Measurements from ENCODE around the gene AGTRAP. TPM values are rescaled to one million over a fixed set of nuclear protein-coding genes. Genes with fewer than 3 reads are reported as not detected.

AGTRAP gene
- total and polyA plus RNA-seq, 9 of the 15 experiments (the other 6 are each of a cell fraction or from before 2014, with no cell fraction given) = 26.8 to 105 (median 57.5) TPM

DNA sequence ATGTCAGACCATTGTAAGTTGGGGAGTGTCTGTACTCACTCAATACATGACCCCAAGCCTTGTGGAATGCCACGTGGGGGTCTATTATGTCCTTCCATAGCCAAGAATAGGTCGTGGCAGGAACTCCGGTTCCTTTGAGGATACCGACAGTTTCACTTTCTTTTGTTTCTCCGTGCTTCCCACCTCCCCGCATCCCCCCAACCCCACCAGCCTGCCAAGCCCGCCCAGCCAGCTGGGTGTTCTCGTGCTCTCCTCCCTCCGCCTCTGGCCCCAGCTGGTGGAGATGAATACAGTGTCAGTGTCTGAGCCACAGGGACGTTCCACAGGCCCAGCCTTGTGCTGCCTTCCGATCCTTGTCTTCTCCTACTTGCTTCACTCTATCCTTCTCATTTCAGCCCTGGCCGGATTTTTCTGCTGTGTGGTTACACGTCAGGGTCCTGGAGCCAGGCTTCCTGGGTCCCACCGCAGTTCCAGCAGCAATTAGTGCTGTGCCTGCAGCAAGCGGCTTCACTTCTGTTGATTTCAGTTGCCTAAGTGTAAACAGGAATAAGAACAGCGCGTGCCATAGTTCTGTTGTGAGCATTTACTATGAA is 4.1 kb upstream of the AGTRAP start (continued):
- TF ChIP-seq BRF1 (IDR thresholded peaks at IDR 0.05; ENCODE audit: borderline replicate concordance, extremely low read depth, insufficient read length) (no peak), RNF2 (IDR thresholded peaks at IDR 0.05) (no peak), XRCC5 (IDR thresholded peaks at IDR 0.05; ENCODE audit: low read depth, low read length) (no peak), CBX2 (IDR thresholded peaks at IDR 0.05; ENCODE audit: insufficient read depth, low read length, poor library complexity, severe bottlenecking) (no peak), ZNF143 (CRISPR knock-in tag; IDR thresholded peaks at IDR 0.05) (no peak), NFIX (CRISPR knock-in tag; IDR thresholded peaks at IDR 0.05; ENCODE audit: low read depth) (no peak), SAP30 (IDR thresholded peaks at IDR 0.05; ENCODE audit: borderline replicate concordance, insufficient read depth, low read depth, low read length, poor library complexity, severe bottlenecking) (no peak), EGR1 (conservative IDR thresholded peaks at IDR 0.05) (no peak), TAF9B (IDR thresholded peaks at IDR 0.05; ENCODE audit: partially characterized antibody) (peak; percentile 92), NBN (IDR thresholded peaks at IDR 0.05; ENCODE audit: low read depth) (no peak), HNRNPH1 (optimal IDR thresholded peaks at IDR 0.05; ENCODE audit: low read depth, low read length) (no peak), CHCHD3 (CRISPR knock-in tag; IDR thresholded peaks at IDR 0.05) (no peak), IRF1 (CRISPR knock-in tag; IDR thresholded peaks at IDR 0.05; ENCODE audit: borderline replicate concordance) (no peak), ZNF75A (CRISPR knock-in tag; IDR thresholded peaks at IDR 0.05) (no peak), E2F1 (CRISPR knock-in tag; IDR thresholded peaks at IDR 0.05) (no peak), COPS2 (conservative IDR thresholded peaks at IDR 0.05) (no peak)
- TF ChIP-seq, protein P1, sequence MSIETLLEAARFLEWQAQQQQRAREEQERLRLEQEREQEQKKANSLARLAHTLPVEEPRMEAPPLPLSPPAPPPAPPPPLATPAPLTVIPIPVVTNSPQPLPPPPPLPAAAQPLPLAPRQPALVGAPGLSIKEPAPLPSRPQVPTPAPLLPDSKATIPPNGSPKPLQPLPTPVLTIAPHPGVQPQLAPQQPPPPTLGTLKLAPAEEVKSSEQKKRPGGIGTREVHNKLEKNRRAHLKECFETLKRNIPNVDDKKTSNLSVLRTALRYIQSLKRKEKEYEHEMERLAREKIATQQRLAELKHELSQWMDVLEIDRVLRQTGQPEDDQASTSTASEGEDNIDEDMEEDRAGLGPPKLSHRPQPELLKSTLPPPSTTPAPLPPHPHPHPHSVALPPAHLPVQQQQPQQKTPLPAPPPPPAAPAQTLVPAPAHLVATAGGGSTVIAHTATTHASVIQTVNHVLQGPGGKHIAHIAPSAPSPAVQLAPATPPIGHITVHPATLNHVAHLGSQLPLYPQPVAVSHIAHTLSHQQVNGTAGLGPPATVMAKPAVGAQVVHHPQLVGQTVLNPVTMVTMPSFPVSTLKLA (conservative IDR thresholded peaks at IDR 0.05) = peak in 1 of 2 experiments; percentile 55; a peak in 1 of 4 replicates
- TF ChIP-seq, protein P2, sequence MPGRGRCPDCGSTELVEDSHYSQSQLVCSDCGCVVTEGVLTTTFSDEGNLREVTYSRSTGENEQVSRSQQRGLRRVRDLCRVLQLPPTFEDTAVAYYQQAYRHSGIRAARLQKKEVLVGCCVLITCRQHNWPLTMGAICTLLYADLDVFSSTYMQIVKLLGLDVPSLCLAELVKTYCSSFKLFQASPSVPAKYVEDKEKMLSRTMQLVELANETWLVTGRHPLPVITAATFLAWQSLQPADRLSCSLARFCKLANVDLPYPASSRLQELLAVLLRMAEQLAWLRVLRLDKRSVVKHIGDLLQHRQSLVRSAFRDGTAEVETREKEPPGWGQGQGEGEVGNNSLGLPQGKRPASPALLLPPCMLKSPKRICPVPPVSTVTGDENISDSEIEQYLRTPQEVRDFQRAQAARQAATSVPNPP (IDR thresholded peaks at IDR 0.05; ENCODE audit: borderline replicate concordance, insufficient read depth, insufficient read length) = no peak
- TF ChIP-seq, protein P3, sequence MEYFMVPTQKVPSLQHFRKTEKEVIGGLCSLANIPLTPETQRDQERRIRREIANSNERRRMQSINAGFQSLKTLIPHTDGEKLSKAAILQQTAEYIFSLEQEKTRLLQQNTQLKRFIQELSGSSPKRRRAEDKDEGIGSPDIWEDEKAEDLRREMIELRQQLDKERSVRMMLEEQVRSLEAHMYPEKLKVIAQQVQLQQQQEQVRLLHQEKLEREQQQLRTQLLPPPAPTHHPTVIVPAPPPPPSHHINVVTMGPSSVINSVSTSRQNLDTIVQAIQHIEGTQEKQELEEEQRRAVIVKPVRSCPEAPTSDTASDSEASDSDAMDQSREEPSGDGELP (CRISPR knock-in tag; IDR thresholded peaks at IDR 0.05; ENCODE audit: borderline replicate concordance) = peak; percentile 95
- TF ChIP-seq, protein P4, sequence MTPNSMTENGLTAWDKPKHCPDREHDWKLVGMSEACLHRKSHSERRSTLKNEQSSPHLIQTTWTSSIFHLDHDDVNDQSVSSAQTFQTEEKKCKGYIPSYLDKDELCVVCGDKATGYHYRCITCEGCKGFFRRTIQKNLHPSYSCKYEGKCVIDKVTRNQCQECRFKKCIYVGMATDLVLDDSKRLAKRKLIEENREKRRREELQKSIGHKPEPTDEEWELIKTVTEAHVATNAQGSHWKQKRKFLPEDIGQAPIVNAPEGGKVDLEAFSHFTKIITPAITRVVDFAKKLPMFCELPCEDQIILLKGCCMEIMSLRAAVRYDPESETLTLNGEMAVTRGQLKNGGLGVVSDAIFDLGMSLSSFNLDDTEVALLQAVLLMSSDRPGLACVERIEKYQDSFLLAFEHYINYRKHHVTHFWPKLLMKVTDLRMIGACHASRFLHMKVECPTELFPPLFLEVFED (CRISPR knock-in tag; conservative IDR thresholded peaks at IDR 0.05) = no peak
